OCI-LY1 (cell line): ENCODE measurements around the gene ZFPM1.

ENCODE experiments used
- CTCF ChIP-seq: fragments of 200-600 bp; sonication (generic), shearing (Covaris generic); IDR thresholded peaks from 2 replicates; pipeline ENCODE4 v1.5.1; 2017; ENCODE audit warnings: mild to moderate bottlenecking, antibody characterized with exemption, low read length, moderate library complexity, mixed read lengths
- EZH2 ChIP-seq: fragments of 200-600 bp; sonication (generic), shearing (Covaris generic); IDR thresholded peaks from 2 replicates; pipeline ENCODE4 v1.8.0; 2017; ENCODE audit warnings: borderline replicate concordance, mixed run types, mild to moderate bottlenecking, antibody characterized with exemption, low read length, moderate library complexity, mixed read lengths

- no peak for TF ChIP-seq CTCF
- no peak for TF ChIP-seq EZH2
These were observed 1.5 kb downstream of the ZFPM1 start for GRCh38 chr16:88454523-88454947.
